Measurements from ENCODE around the gene GNAT2. TPM values are rescaled to one million over a fixed set of nuclear protein-coding genes. Genes with fewer than 3 reads are reported as not detected.

The GNAT2 gene
- total and polyA plus RNA-seq, 12 donors = 0.04 TPM; not detected in 11

DNA sequence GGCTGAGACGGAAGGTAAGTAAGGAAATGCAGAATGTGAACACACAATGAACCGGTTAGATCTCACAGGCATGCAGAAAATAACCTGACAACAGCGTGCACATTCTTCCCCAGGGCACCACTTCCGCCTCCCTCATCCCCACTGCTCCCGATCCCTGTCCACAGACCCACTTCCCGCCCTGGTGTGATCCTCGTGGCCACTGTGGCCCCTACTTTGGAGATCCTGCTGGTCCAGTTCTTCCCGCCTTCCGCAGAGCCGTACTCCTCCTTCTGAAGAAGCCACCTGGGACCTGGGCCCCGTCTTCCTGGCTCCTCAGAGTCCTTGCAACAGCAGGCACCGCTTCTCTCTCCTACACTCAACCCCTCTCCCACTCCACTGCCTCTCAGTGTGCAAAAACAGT is 35.1 kb upstream of the GNAT2 start:
- intact Hi-C loops (cut with DNase I) = loop anchor here in 1 of 10 donors (10.0 kb wide), 1 partner anchor 330 kb away; the partner anchor contains the start of gene AHCYL1
- peaks cover 0 to 32% (median 11%) of the 10 kb centered on the region in 9 donors for H3K4me1 ChIP-seq
- peaks cover 0 to 18% (median 4%) of the 10 kb centered on the region in 9 donors for H3K36me3 ChIP-seq
- WGBS, 2 donors = 89 to 92% methylated on average over 12 of the region's 12 CpGs
- DNase-seq (no peak), ATAC-seq (no peak)
- H3K4me3 ChIP-seq = no peak overlapping the region
- no peaks in the 10 kb centered on the region for H3K27me3 ChIP-seq
- no peaks in the 10 kb centered on the region for H3K9me3 ChIP-seq
- no peak for TF ChIP-seq CTCF (IDR thresholded peaks at IDR 0.05)
- no peak overlapping the region for H3K27ac ChIP-seq

DNA sequence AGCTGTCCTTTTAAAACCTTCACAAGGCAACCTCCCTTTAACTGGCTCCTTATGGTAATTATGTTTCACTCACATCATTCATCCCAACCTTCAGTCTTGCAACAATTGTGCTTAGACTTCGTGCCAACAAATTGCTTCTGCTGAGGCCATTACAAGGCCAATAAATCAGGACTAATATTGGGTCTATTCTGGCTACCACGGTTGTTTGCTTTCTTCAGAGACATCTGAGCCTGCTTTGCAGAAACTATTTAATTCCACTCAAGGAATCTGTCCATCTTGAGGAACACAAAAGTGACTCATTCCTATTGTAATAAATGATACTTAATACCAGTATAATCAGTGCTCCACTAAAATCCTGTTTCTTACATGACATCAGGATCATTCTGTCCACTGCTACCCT is 33.9 kb upstream of the GNAT2 start:
- peaks cover 0 to 6% (median 0%) of the 10 kb centered on the region in 9 donors for H3K36me3 ChIP-seq
- no peaks in the 10 kb centered on the region for H3K9me3 ChIP-seq
- 87 to 92% methylated on average over 2 of the region's 2 CpGs for WGBS, 2 donors
- H3K27me3 ChIP-seq = no peaks in the 10 kb centered on the region
- intact Hi-C loops (cut with DNase I) = loop anchor here in 1 of 10 donors (10.0 kb wide), 1 partner anchor 331 kb away; the partner anchor contains the start of gene AHCYL1
- ATAC-seq (no peak), DNase-seq (no peak)
- no peak overlapping the region for H3K27ac ChIP-seq
- no peak for TF ChIP-seq CTCF (IDR thresholded peaks at IDR 0.05)
- peaks cover 0 to 30% (median 11%) of the 10 kb centered on the region in 9 donors for H3K4me1 ChIP-seq
- no peak overlapping the region for H3K4me3 ChIP-seq

DNA sequence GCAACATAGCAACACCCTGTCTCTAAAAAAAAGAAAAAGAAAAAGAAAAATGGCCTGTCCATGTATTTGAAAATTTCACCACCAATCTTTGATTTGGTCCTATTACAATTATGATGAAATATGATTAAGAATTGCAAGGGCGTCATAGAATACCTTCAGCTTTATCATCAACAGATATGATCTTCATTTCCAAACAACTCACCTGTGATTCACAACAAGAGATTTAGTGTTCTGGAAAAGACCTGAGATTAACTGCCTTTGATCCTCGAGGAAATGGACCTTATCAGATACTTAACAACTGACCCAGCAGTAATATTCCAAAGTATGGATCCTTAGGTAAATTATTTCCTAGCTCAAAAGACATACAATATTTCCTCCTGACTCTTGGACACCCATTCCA is 33.0 kb upstream of the GNAT2 start:
- no peak for TF ChIP-seq CTCF (IDR thresholded peaks at IDR 0.05)
- DNase-seq (no peak), ATAC-seq (no peak)
- Histone ChIP-seq H3K4me1 (peaks cover 0 to 22% (median 11%) of the 10 kb centered on the region in 9 donors), H3K27ac (no peak overlapping the region), H3K9me3 (no peaks in the 10 kb centered on the region), H3K4me3 (no peak overlapping the region), H3K27me3 (no peaks in the 10 kb centered on the region), H3K36me3 (no peaks in the 10 kb centered on the region)
- intact Hi-C loops (cut with DNase I) = loop anchor here in 1 of 10 donors (10.0 kb wide), 1 partner anchor 332 kb away; the partner anchor contains the start of gene AHCYL1
- 61 to 81% methylated on average over 2 of the region's 2 CpGs for WGBS, 2 donors

DNA sequence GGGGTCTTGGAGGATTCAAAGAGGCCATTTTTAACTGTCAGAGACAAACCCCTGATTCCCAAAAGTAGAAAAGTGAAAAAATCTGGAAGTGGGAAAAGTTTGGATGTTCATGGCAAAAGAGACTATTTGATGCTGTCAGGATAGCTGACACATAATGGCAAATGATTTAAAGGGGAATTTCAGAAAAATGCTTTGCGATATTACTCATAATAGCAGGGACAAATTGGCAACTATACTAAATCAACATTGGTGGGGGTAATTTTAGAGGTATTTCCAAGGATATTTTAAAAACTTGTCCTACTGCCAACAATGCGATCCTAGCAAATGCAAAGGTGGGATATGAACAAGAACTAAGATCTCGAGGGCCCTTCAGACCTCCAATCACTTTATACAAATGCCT is 31.2 kb upstream of the GNAT2 start:
- TF ChIP-seq CTCF (IDR thresholded peaks at IDR 0.05) = no peak

More for the DNA sequence above, 31.2 kb upstream of the GNAT2 start:
- DNase-seq (no peak), ATAC-seq (no peak)
- Histone ChIP-seq H3K9me3 (peaks cover 0 to 6% (median 0%) of the 10 kb centered on the region in 11 donors), H3K27ac (no peak overlapping the region), H3K27me3 (no peaks in the 10 kb centered on the region), H3K4me1 (peaks cover 0 to 13% (median 10%) of the 10 kb centered on the region in 9 donors), H3K4me3 (no peak overlapping the region), H3K36me3 (no peaks in the 10 kb centered on the region)
- intact Hi-C loops (cut with DNase I) = loop anchor here in 1 of 10 donors (10.0 kb wide), 1 partner anchor 334 kb away; the partner anchor contains the start of gene AHCYL1
- WGBS, 2 donors = 86 to 89% methylated on average over 3 of the region's 3 CpGs

Data from heart right ventricle (tissue), 16 donors.